SK-N-SH (cell line): Measurements from ENCODE around the gene SPAST. TPM values are rescaled to one million over a fixed set of nuclear protein-coding genes. Genes with fewer than 3 reads are reported as not detected.
"Not testable (repeated sequence)": the region's sequence is repeated elsewhere in the genome, so short reads cannot be mapped to it uniquely, and the experiment has no call there.

Experiments
- CTCF ChIA-PET: fragments of 300-600, 350-600 bp; formaldehyde crosslinking; extraction: SDS; loops from one replicate; lab custom pipeline; 2021; lab: Yijun Ruan, JAX
- POLR2A ChIA-PET: fragments of 350-600 bp; sonication (Branson Sonifier 250); formaldehyde crosslinking; extraction: SDS; loops from one replicate; lab custom pipeline; 2020; ENCODE audit warnings: antibody characterized with exemption, inconsistent platforms; lab: Yijun Ruan, JAX
- DNase-seq: peaks from one replicate; pipeline ENCODE4 v3.0.0; 2012
- H2AFZ ChIP-seq: fragments of 200-600 bp; sonication (generic); 2 replicates; pipeline ENCODE4 v1.8.1; 2016; ENCODE audit warnings: antibody characterized with exemption, mild to moderate bottlenecking, low read depth
- H3F3A ChIP-seq: fragments of 200-600 bp; sonication (generic); replicated peaks from 2 replicates; pipeline ENCODE3; 2016; ENCODE audit warnings: antibody characterized with exemption, mild to moderate bottlenecking; ENCODE audit not compliant: insufficient read depth
- H3K27ac ChIP-seq, 2 experiments: fragments of 200-500 bp in 1 of 2; fragments of 200-600 bp in 1 of 2; sonication (Bioruptor generic) in 1 of 2; sonication (generic), shearing (Covaris generic) in 1 of 2; 2 replicates each; pipeline versions ENCODE4 v1.5.1 to v1.6.1; 2014 to 2016; ENCODE audit warnings: low read depth in 2 of 2, inconsistent platforms in 1 of 2, low read length in 1 of 2, mild to moderate bottlenecking in 1 of 2, mixed read lengths in 1 of 2
- H3K27me3 ChIP-seq: fragments of 200-600 bp; sonication (generic), shearing (Covaris generic); 2 replicates; pipeline ENCODE4 v1.6.1; 2016; ENCODE audit warnings: mixed run types; ENCODE audit not compliant: insufficient read depth
- H3K36me3 ChIP-seq, 2 experiments: fragments of 200-500 bp in 1 of 2; fragments of 200-600 bp in 1 of 2; sonication (Bioruptor generic) in 1 of 2; sonication (generic) in 1 of 2; replicated peaks in 1 of 2; 2 replicates each; pipeline versions ENCODE3 to v1.5.1; 2014 to 2016; ENCODE audit warnings: low read length in 1 of 2, mild to moderate bottlenecking in 1 of 2; ENCODE audit not compliant: insufficient read depth in 2 of 2, control insufficient read depth in 1 of 2
- H3K4me1 ChIP-seq, 2 experiments: fragments of 200-500 bp in 1 of 2; fragments of 200-600 bp in 1 of 2; sonication (Bioruptor generic) in 1 of 2; sonication (generic), shearing (Covaris generic) in 1 of 2; 2 replicates each; pipeline versions ENCODE4 v1.5.1 to v1.6.1; 2014 to 2016; ENCODE audit warnings: low read depth in 1 of 2, low read length in 1 of 2, mixed run types in 1 of 2; ENCODE audit not compliant: insufficient read depth in 2 of 2, control insufficient read depth in 1 of 2
- H3K4me2 ChIP-seq: fragments of 200-600 bp; sonication (generic), shearing (Covaris generic); 2 replicates; pipeline ENCODE4 v1.6.1; 2017; ENCODE audit warnings: mixed run types
- H3K4me3 ChIP-seq, 2 experiments: fragments of 200-500 bp in 1 of 2; fragments of 200-600 bp in 1 of 2; sonication (Bioruptor generic) in 1 of 2; sonication (generic), shearing (Covaris generic) in 1 of 2; 2 replicates each; pipeline versions ENCODE4 v1.5.1 to v1.8.1; 2014 to 2016; ENCODE audit warnings: low read depth in 2 of 2, inconsistent platforms in 1 of 2, low read length in 1 of 2, mild to moderate bottlenecking in 1 of 2, mixed read lengths in 1 of 2, moderate library complexity in 1 of 2
- H3K79me2 ChIP-seq: fragments of 200-600 bp; sonication (generic); 2 replicates; pipeline ENCODE4 v1.8.1; 2017; ENCODE audit warnings: mild to moderate bottlenecking; ENCODE audit not compliant: insufficient read depth
- H3K9ac ChIP-seq: fragments of 200-600 bp; sonication (generic); 2 replicates; pipeline ENCODE4 v1.6.1; 2017; ENCODE audit warnings: mixed run types
- H3K9me2 ChIP-seq: fragments of 200-600 bp; sonication (generic); 2 replicates; pipeline ENCODE4 v1.6.1; 2017; ENCODE audit warnings: mixed run types
- H3K9me3 ChIP-seq: fragments of 200-600 bp; sonication (generic); 2 replicates; pipeline ENCODE4 v1.6.1; 2017; ENCODE audit warnings: mixed run types, mild to moderate bottlenecking, moderate library complexity
- H4K20me1 ChIP-seq: fragments of 200-600 bp; sonication (generic); 2 replicates; pipeline ENCODE4 v1.6.1; 2017; ENCODE audit warnings: mild to moderate bottlenecking, mixed run types; ENCODE audit not compliant: insufficient read depth
- EZH2phosphoT487 ChIP-seq: fragments of 200-600 bp; sonication (generic); IDR thresholded peaks from 2 replicates; pipeline ENCODE4 v1.6.1; 2017; ENCODE audit warnings: low read depth, mixed run types, mild to moderate bottlenecking, antibody characterized with exemption, moderate library complexity, borderline replicate concordance
- FOSL2 ChIP-seq: IDR thresholded peaks from 2 replicates; pipeline ENCODE4 v1.4.0; 2012; ENCODE audit warnings: low read depth, mild to moderate bottlenecking, moderate library complexity, borderline replicate concordance
- GABPA ChIP-seq: IDR thresholded peaks from 2 replicates; pipeline ENCODE4 v1.4.0; 2012; ENCODE audit warnings: low read depth, mild to moderate bottlenecking
- GATA2 ChIP-seq: sonication (generic); formaldehyde crosslinking; IDR thresholded peaks from 2 replicates; pipeline ENCODE4 v1.5.0; 2020; ENCODE audit warnings: mild to moderate bottlenecking, missing genetic modification reagents
- MXI1 ChIP-seq: IDR thresholded peaks from 2 replicates; pipeline ENCODE4 v1.6.1; 2012; ENCODE audit warnings: mild to moderate bottlenecking, low read depth, low read length, improper control_type of control experiment
- RAD21 ChIP-seq: IDR thresholded peaks from 2 replicates; pipeline ENCODE4 v1.6.1; 2012; ENCODE audit warnings: mild to moderate bottlenecking, low read length
- RFX5 ChIP-seq: IDR thresholded peaks from 2 replicates; pipeline ENCODE4 v1.6.1; 2012; ENCODE audit warnings: mild to moderate bottlenecking, improper control_type of control experiment, low read length
- SIN3A ChIP-seq: IDR thresholded peaks from 2 replicates; pipeline ENCODE4 v1.6.1; 2012; ENCODE audit warnings: low read depth, mild to moderate bottlenecking, low read length, moderate library complexity, borderline replicate concordance
- SMC3 ChIP-seq: IDR thresholded peaks from 2 replicates; pipeline ENCODE4 v1.6.1; 2012; ENCODE audit warnings: low read depth, low read length, improper control_type of control experiment
- TAF1 ChIP-seq: IDR thresholded peaks from 2 replicates; pipeline ENCODE4 v1.6.1; 2012; ENCODE audit warnings: low read depth, mild to moderate bottlenecking, low read length, moderate library complexity, borderline replicate concordance
- WGBS: methylation state at CpG from one replicate; pipeline ENCODE4 v1.1.6; 2017; ENCODE audit warnings: low lambda C conversion rate; 5-methylcytosine and 5-hydroxymethylcytosine counted together
- polyA plus RNA-seq, 3 experiments: library from polyadenylated mRNA; depleted of rRNA; stranded (reverse); fragments of >200 nt; gene quantifications; 2 replicates each; pipeline ENCODE4 v1.2.3, GENCODE V29; 2012
- TF ChIP-seq, protein P1 (sequence below): fragments of 150-350 bp; IDR thresholded peaks from 2 replicates; pipeline ENCODE4 v1.6.1; 2016; ENCODE audit warnings: mild to moderate bottlenecking, low read depth, low read length
- TF ChIP-seq, protein P2 (sequence below): fragments of 200-600 bp; sonication (generic); IDR thresholded peaks from 2 replicates; pipeline ENCODE4 v1.6.1; 2017; ENCODE audit warnings: antibody characterized with exemption, mild to moderate bottlenecking, moderate library complexity

Gene SPAST
- polyA plus RNA-seq, 1 of the 3 experiments (the other 2 are of a cell fraction): 6.1 TPM

DNA sequence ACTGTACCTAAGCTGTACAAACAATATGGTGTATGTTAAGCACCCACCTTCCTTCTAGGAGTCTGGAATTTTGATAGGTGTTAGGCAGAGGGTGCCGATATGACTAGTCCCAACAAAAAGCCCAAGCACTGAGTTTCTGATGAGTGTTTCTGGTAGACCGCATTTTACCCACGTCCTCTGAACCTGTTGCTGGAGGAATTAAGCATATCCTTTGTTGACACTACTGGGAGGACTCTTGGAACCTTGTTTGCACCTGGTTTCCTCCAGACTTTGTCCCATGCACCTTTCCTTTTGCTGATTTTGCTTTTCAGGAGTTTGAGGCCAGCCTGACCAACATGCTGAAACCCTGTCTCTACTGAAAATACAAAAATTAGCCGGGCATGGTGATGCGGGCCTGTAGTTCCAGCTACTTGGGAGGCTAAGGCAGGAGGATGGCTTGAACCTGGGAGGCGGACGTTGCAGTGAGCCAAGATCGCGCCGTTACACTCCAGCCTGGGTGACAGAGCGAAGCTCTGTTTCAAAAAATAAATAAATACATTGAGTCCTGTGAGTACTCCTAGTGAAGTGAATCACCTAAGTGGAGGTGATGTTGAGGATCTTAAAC is 11.4 kb upstream of the SPAST start (continued):
- no peak for TF ChIP-seq RAD21

DNA sequence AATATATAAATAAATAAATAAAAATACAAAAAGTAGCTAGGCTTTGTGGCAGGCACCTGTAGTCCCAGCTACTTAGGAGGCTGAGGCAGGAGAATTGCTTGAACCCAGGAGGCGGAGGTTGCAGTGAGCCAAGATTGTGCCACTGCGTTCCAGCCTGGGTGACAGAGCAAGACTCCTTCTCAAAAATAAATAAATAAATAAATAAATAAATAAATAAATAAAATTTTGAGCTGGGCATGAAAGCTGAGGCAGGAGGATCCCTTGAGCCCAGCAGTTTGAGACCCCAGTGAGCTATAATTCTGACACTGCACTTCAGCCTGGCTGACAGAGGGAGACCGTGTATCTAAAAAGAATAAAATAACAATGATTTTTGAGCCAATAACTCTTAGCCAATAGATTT is 8.8 kb upstream of the SPAST start:
- H3K27me3 ChIP-seq, H3K9ac ChIP-seq, H3K9me3 ChIP-seq, H4K20me1 ChIP-seq, H3K27ac ChIP-seq, H2AFZ ChIP-seq, H3K4me1 ChIP-seq, DNase-seq, H3K9me2 ChIP-seq, H3K4me3 ChIP-seq, H3K4me2 ChIP-seq, H3F3A ChIP-seq, H3K36me3 ChIP-seq, H3K79me2 ChIP-seq: not testable (repeated sequence)
- POLR2A ChIA-PET: interaction anchor here (1.2 to 1.9 kb wide), 2 partner anchors 8 to 15 kb away, joined by 4 to 11 read pairs; partner anchors contain the start of genes DPY30 and SPAST
- 91% methylated on average over 3 of the region's 3 CpGs for WGBS
- CTCF ChIA-PET: interaction anchor here (0.9 to 1.3 kb wide), 3 partner anchors 9 to 17 kb away, joined by 3 read pairs; no protein-coding TSS in a partner anchor

DNA sequence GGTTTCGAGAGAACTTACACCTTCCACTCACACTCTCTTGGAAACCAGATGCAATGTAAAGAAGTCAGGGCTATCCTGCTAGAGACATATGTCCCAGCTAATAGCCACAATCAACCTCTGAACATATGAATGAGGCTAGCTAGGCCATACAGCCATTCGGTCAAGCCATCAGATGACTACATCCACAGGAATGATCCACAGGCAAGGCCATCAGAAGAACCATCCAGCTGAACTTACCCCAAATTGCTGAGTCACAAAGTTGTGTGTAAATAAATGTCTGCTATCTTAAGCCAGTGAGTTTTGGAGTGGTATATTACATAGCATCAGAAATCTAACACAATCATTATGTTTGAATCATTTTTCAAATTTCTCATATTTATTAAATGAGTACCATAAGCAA is 5.2 kb upstream of the SPAST start:
- Histone ChIP-seq H3K79me2 (no peaks in the 10 kb centered on the region), H3K9me3 (no peaks in the 10 kb centered on the region), H3K36me3 (no peaks in the 10 kb centered on the region), H3K27me3 (no peaks in the 10 kb centered on the region), H3K27ac (no peak overlapping the region), H4K20me1 (no peaks in the 10 kb centered on the region), H3K9ac (no peak overlapping the region), H3K9me2 (no peaks in the 10 kb centered on the region), H3K4me3 (no peak overlapping the region), H3K4me2 (no peak overlapping the region), H2AFZ (no peak overlapping the region), H3K4me1 (peaks cover 0 to 4% of the 10 kb centered on the region in 2 experiments; a peak in 2 of 4 replicates), H3F3A (peaks cover 7% of the 10 kb centered on the region)
- DNase-seq: no peak
- no peak for TF ChIP-seq SMC3
- TF ChIP-seq TAF1: no peak
- TF ChIP-seq, protein P1, sequence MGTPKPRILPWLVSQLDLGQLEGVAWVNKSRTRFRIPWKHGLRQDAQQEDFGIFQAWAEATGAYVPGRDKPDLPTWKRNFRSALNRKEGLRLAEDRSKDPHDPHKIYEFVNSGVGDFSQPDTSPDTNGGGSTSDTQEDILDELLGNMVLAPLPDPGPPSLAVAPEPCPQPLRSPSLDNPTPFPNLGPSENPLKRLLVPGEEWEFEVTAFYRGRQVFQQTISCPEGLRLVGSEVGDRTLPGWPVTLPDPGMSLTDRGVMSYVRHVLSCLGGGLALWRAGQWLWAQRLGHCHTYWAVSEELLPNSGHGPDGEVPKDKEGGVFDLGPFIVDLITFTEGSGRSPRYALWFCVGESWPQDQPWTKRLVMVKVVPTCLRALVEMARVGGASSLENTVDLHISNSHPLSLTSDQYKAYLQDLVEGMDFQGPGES: no peak
- TF ChIP-seq RFX5: no peak
- TF ChIP-seq, protein P2, sequence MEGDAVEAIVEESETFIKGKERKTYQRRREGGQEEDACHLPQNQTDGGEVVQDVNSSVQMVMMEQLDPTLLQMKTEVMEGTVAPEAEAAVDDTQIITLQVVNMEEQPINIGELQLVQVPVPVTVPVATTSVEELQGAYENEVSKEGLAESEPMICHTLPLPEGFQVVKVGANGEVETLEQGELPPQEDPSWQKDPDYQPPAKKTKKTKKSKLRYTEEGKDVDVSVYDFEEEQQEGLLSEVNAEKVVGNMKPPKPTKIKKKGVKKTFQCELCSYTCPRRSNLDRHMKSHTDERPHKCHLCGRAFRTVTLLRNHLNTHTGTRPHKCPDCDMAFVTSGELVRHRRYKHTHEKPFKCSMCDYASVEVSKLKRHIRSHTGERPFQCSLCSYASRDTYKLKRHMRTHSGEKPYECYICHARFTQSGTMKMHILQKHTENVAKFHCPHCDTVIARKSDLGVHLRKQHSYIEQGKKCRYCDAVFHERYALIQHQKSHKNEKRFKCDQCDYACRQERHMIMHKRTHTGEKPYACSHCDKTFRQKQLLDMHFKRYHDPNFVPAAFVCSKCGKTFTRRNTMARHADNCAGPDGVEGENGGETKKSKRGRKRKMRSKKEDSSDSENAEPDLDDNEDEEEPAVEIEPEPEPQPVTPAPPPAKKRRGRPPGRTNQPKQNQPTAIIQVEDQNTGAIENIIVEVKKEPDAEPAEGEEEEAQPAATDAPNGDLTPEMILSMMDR: no peak
- TF ChIP-seq FOSL2: no peak
- no peak for TF ChIP-seq SIN3A
- TF ChIP-seq GABPA: no peak
- no peak for TF ChIP-seq MXI1
- no peak for TF ChIP-seq EZH2phosphoT487
- no peak for TF ChIP-seq GATA2 (CRISPR knock-in tag)
- 84% methylated on average over 2 of the region's 2 CpGs for WGBS
- CTCF ChIA-PET: no interaction called here
- POLR2A ChIA-PET: no interaction called here
